OCI-LY7 (cell line): ENCODE results near the gene TRIM56.
"Not testable (repeated sequence)": the region's sequence is repeated elsewhere in the genome, so short reads cannot be mapped to it uniquely, and the experiment has no call there.

ENCODE experiments used
- EZH2phosphoT487 ChIP-seq: fragments of 200-600 bp; sonication (generic); IDR thresholded peaks from 2 replicates; pipeline ENCODE4 v1.6.1; 2018; ENCODE audit warnings: low read depth, borderline replicate concordance, mild to moderate bottlenecking, mixed run types, antibody characterized with exemption, low read length, moderate library complexity, mixed read lengths
- TF ChIP-seq, protein P1 (sequence below): fragments of 200-600 bp; sonication (generic); conservative IDR thresholded peaks from 2 replicates; pipeline ENCODE4 v1.5.1; 2014; ENCODE audit warnings: mild to moderate bottlenecking, antibody characterized with exemption, low read length, moderate library complexity, mixed read lengths

DNA sequence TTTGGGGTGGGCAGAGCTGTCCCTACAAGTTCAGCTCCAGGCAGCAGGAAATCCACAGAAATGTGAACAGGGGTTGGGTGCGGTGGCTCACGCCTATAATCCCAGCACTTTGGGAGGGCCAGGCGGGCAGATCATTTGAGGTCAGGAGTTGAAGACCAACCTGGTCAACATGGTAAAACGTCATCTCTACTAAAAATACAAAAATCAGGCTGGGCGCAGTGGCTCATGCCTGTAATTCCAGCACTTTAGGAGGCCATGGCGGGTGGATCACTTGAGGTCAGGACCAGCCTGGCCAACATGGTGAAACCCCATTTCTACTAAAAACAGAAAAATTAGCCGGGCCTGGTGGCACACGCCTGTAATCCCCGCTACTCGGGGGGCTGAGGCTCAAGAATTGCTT is 18.4 kb downstream of the TRIM56 start:
- TF ChIP-seq, protein P1, sequence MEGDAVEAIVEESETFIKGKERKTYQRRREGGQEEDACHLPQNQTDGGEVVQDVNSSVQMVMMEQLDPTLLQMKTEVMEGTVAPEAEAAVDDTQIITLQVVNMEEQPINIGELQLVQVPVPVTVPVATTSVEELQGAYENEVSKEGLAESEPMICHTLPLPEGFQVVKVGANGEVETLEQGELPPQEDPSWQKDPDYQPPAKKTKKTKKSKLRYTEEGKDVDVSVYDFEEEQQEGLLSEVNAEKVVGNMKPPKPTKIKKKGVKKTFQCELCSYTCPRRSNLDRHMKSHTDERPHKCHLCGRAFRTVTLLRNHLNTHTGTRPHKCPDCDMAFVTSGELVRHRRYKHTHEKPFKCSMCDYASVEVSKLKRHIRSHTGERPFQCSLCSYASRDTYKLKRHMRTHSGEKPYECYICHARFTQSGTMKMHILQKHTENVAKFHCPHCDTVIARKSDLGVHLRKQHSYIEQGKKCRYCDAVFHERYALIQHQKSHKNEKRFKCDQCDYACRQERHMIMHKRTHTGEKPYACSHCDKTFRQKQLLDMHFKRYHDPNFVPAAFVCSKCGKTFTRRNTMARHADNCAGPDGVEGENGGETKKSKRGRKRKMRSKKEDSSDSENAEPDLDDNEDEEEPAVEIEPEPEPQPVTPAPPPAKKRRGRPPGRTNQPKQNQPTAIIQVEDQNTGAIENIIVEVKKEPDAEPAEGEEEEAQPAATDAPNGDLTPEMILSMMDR, result not testable (repeated sequence)
- TF ChIP-seq EZH2phosphoT487, result not testable (repeated sequence)
